Activated naive CD4-positive, alpha-beta T cell treated with anti-CD3 and anti-CD28 coated beads, Interleukin-2, amount 50 U/mL, for 16 hours (primary cell): Measurements from ENCODE around the gene ZBTB42.
"Not testable (repeated sequence)": the region's sequence is repeated elsewhere in the genome, so short reads cannot be mapped to it uniquely, and the experiment has no call there.

Experiments
- DNase-seq: peaks from one replicate; pipeline ENCODE4 v3.0.0-alpha.2; 2020

Gene ZBTB42

DNA sequence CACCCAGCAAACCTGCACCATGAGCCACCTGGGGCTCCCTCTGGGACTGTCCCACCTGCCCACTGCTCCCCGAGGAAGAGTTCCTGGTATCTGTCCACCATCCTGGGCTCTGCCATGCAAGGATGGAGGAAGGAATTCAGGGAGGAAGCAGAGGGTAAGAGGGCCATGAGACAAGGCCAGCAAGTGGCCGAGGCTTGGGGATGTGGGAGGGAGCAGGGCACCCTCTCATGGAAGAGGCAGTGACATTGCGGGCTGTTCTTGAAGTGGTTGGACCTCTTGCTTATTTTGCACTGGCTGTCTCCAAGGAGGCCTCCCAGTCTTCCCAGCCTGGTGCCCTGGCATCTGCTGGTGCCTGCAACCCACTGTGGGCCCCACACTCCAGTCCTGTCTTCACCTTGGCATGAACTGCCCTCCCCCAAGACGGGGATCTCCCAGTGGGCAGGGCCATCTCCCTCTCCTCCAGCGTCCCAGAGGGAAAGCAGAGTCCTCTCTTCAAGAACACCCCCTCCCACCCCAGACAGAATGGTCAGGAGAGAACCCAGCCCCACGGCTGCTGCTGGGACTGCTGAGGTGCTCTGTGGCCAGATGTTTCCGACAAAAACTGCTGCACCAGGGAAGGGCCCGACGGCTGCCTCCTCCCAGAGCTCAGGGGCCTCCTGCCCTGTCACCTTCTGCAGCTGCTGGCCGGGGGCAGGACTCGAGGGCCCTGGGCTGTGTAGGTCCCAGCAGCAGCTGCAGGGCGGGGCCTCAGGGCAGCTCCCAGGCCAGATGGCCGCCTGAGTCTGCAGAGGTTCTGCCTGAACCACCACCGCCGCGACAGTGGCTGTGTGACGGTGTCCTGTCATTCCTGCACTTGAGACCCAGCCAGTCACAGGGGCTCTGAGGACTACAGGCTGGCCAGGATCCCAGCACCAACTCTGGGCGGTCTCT lies 3.5 kb upstream of the ZBTB42 start:
- no peak for DNase-seq

DNA sequence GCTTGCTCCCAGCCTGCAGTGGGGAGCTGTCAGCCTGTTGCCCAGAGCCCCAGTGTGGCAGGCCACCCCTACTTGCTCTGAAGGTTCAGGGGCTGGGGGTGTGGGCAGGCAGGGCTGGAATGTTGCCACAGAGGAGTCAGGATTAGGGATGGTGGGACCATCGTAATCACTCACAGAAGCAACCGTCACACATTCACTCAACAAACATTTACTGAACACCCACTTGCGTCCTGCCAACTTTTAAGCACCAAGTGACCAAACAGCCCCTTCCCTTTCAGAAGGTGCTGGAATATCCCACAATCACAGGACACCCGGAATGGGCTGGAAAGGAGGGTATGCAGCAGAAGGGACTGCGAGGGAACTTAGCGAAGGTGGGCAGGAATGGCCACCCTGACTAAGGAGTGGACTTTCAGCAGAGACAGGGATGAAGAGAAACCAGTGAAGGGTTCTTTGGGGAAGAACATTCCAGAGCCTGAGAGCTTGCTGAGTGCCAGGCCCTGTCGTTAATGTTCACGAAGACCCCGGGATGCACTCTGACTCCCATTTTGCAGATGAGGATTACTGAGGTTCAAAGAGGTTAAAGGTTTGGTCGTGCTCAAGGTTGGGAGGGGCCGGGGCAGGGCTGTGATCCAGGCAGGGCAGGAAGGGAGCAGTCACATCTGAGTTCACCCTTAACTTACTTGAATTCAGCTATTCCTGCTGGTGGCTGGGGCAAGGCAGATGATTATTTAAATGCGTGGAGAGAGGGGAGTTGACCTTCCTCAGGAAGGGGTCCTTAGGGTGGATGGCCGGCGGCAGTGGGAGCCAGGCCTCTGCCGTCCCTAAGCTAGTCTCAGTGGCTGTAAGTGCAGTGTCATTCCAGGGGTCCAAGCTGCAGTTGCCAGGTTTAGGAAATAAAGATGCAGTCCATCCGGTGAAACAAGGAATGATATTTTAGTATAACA lies 2.3 kb upstream of the ZBTB42 start:
- no peak for DNase-seq

DNA sequence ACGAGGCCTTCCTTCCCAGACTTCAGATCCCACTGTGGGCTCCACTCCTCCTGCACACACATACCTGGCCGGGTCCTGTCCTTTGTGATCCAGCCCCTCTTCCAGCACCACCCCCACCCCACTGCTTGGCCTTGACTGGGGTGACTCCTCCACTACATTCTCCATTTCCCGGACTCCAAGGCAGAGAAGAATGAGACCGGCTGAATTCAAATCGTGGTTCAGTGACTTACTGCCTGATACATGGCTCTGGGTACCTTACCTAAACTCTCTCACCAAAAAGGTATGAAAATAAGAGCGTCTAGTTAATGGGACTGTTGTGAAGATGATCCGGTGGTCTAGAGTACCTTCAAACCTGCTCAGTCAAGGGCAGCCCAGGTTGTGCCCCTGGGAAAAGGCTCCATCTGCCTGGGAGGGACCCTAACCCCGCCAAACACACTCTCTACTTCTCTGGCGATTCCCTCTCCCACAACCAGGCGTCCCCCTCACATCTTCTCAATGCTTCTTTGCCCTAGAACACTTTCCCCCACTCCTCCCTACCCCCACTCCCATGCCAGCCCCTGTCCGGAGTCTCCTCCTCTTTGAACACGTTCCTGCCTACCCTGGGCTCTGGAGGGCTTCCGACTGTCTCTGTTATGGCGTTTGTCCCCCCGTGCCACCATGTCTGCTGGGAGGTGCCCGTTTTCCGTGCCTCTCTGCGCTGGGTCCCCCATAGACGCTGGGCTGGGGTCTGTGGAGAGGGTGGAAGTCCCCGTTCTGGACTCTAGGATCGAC lies 1.5 kb upstream of the ZBTB42 start:
- no peak for DNase-seq

DNA sequence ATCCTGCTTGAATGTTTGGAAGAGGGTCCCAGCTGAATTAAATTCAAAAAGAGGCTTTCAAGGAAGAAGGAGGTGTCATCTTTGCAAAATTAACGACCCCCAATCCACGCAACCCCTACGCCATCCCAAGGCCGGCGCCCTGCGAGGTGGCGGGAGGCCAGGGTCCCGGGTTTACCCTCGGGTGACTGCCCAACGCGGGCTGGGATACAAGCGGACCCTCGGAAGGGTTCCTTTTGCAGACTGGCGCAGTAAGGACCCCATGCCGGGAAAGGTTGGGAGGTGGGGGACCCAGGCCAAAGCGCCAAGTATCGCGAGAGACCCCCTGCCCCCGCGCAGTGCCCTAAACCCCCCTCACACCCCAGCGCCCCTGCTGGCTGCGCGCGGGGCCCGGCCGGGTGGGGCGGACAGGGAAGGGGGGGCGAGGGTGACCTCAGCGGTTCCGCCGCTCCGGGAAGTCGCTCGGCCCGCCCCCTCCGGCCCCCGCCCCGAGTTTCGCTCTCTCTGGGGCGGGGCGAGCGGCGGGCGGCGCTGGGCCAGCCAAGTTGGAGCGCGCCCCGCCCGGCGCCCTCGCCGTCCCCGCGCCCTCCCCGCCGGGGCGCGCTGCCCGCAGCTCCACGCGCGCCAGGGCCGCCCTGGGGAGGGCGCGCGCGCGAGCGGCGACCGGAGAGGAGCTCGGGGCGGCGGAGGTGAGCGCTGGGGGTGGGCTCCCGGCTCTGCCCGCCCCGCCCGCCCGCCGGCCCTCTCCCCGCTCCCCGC lies 708 bp upstream of the ZBTB42 start:
- peak; percentile 79 for DNase-seq

DNA sequence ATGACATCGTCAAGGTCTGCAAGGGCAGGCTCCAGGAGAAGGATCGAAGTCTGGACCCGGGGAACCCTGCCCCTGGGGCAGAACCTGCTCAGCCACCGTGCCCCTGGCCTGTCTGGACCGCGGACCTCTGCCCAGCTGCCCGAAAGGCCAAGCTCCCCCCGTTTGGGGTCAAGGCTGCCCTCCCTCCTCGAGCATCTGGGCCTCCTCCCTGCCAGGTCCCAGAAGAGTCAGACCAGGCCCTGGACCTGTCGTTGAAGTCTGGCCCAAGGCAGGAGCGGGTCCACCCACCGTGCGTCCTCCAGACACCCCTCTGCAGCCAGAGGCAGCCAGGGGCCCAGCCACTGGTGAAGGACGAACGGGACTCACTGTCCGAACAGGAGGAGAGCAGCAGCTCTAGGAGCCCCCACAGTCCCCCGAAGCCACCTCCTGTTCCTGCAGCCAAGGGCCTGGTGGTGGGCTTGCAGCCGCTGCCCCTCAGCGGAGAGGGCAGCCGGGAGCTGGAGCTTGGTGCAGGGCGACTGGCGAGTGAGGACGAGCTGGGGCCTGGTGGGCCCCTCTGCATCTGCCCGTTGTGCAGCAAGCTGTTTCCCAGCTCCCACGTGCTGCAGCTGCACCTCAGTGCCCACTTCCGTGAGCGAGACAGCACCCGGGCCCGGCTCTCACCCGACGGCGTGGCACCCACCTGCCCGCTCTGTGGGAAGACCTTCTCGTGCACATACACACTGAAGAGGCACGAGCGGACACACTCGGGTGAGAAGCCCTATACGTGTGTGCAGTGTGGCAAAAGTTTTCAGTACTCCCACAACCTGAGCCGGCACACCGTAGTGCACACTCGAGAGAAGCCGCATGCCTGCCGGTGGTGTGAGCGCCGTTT lies 856 bp downstream of the ZBTB42 start:
- DNase-seq: no peak

DNA sequence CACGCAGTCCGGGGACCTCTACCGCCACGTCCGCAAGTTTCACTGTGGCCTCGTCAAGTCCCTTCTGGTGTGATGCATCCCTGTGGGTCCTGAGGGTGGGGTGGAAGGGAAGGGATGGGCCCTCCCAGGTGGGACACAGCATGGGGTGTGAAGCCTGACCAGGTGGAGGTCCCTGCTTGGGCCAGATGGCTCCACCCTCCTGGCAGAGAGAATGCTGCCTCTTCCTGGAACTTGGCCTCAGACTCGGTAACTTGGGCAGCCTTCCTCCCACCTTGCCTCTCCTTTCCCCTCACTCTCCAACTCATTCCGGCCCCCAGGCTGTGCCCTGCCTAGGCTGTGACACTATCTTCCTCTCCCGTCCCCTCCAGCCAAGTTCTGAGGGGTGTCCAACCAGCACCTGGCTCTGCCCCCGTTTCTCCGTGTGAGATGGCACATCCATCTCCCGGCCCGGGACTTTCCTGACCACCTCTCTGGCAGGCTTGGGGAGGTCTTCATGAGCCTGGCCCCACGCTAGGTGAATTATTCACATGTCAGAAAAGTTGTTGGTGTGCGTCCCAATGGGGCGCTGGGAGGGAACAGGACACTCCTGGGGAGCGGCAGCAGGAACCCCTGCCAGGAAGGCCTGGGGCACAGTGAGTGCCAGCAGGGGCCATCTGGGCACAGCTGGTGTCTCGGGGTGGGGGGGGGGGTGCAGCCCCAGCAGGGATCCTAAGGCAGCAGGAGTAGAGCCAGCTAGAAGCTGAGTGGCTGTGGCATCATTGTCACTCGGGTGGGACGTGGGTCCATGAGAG lies 1.7 kb downstream of the ZBTB42 start:
- no peak for DNase-seq

DNA sequence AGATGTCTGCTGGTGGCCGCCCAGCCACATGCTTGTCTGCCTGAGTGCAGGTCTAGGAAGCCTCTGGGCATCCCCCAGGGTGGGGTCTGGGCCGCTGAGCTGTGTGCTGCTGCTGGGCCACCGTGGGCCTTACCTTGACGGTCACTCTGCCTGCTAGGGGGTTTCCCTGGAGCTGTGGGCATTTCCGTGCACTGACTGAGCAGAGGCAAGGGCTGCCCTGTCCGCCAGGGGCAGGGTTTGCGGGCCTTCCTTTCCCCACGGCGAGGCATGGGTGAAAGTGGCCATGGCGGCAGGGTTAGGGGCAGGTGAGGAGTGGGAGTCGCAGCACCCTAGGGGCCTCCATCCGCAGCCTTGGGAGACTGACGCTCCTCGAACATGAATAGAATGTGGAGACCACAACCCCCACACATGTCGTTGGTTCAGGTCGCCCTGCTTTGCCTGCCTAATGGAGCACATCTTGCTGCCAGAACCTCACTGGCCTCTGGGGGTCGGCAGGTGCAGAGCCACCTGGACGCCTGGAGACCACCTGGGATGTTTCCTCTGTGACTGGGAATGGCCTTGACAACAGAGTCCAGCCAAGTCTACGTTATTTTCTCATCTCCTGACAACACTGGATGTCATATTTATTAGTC lies 2.5 kb downstream of the ZBTB42 start:
- no peak for DNase-seq

DNA sequence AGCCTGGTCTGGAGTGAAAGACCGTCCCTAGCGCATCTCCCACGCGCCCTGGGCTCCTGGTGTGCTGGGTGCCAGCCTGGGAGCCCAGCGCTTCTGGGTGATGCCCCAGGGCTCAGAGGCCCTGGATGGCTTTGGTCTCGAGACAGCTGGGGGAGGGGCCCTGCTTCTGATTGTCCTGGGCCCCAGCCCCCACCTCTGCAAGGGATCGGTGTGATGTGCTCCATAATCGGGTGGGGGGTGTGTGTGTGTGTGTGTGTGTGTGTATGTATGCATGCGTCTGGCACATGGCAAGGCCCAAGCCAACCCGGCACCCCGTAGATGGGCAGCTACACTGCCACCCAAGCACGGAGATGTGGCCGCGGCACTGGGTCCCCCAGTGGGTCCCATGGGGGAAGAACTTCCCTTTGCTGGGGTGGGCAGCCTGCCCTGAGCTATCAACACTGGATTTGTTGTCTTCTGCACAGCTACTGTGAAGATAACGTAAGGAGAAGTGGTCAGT lies 3.1 kb downstream of the ZBTB42 start:
- DNase-seq: no peak

DNA sequence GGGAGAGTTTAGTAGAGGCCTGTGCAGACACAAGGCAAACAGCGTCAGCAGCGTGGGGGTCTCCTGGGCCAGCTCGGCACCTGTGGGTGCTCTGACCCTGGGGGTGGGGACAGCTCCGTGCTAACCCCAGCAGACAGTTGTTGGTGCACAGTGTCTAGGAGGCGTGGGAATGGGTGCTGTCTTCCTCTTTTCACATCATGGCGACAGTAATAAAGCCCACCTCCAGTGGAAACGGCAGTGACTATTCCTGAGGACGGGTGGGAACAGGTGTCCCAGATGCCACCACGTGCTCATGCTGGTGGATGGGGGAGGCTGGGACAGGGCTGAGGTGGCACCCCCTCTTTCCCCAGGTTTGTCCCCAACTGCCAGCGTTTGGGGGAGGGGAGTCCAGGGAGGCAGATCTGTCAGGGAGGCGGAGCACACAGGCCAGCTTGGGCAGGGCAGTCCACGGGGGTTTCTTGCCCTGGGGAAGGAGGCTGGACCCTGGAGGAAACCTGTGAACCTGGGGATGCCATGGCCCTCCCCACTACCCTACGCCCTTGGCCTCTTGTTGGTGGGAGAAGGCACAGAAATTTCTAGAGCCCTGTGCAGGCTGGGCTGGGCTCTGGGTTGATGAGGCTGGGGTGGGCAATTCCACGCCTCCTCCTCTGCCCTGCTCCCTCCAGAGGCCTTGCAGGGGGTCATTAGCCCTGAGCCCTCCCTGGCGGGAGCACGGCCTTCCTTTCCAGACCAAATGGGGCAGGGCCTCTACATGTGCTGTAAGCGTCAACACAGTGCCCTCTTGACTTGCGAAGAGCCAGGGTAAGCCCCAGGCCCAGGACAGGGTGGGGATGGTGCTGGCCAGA lies 3.8 kb downstream of the ZBTB42 start:
- no peak for DNase-seq

DNA sequence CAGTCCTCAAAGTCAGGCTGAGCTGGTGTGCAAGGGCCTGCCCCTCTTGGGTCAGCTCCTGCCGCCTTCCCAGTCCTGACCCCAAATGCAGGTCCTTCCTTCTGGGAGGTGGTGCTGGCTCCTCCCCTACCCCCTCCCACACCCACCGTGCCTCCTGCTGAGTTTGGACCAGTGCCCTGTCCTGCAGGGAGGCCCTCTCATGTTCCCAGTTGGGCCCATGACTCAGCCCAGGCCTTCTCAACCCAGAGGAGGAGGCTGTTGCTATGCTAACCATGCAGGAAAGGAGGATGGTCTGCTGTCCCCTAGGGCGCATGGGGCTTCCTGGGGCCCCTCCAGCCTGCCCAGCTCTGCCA lies 4.4 kb downstream of the ZBTB42 start:
- DNase-seq: no peak

DNA sequence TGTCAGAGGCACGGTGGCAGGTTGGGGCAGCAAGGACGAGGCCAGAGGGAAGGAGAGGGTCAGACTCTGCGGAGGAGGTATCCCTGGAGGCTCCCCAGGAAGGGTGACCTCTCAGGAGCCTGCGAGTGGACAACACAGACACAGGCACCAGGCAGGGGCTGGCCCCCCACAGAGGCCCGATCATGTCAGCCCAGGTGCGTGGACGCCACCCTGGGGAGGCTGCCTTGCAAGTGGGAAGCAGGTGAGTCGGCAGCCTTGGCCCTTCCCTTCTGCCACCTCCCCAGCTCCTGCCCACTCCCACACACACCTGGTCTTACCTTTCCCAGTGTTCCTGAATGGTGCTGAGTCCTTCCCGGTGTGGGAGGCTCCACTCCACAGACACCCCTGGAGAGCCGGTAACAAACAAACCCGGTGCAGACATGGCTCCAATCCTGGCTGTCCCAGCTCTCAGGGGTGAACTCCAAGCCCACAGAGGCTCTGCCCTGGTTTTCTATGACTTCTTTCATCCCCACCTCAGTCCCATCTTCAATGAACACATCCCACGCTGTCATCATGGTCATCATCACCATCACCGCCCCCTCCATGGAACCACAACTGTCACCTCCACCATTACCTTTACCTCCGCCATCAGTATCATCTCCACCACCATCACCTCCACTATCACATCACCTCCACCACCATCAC lies 5.2 kb downstream of the ZBTB42 start:
- no peak for DNase-seq

DNA sequence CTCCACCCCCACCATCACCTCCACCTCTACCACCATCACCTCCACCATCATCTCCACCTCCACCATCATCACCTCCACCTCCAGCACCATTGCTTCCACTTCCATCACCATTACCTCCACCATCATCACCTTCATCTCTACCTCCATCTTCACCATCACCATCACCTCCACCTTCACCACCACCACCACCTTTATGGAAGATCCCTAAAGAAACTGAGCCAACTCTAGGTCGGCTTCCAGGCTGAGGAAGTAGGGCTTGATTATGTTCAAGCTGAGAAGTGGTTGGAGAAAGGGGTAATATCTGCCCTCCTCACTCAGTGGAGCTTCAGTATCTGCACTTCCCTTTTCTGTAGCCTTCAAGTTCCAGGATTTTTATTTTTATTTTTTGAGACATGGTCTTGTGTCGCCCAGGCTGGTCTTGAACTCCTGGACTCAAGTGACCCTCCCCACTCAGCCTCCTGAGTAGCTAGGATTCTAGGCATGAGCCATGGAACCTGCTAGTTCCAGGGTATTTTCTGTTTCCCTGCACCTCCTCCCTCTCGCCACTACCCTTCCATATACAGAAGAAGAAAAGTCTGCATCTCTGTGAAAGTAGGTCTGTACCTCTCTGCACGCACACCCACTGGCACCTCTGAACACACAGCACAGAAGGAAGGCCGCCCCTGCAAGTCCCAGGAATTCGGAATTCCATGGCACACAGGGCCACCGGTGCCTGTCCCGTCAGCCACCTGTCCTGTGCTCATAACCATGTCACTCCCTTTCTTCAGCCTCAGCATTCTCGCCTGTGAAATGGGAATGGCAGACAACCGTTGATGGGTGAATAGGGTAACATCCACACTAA lies 5.9 kb downstream of the ZBTB42 start:
- DNase-seq: no peak

DNA sequence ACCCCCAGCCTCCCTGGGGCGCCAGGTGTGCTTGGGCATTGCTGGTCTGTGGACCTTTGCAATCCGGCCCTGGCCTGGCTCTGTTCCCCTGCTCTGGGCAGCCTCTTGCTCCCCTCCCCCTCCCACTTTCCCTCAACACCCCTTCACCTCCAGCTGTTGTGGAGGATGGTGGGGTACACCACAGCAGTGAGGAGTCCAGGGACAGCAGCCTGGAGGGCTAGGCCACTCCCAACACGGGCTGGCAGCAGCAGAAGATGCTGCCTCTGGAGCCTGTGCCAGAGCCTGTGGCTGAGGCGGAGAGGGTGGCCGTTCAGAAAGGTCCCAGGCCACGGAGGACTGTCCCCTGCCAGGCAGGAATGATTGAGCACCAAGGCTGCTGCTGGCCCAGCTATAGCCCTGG lies 7.6 kb downstream of the ZBTB42 start:
- no peak for DNase-seq

DNA sequence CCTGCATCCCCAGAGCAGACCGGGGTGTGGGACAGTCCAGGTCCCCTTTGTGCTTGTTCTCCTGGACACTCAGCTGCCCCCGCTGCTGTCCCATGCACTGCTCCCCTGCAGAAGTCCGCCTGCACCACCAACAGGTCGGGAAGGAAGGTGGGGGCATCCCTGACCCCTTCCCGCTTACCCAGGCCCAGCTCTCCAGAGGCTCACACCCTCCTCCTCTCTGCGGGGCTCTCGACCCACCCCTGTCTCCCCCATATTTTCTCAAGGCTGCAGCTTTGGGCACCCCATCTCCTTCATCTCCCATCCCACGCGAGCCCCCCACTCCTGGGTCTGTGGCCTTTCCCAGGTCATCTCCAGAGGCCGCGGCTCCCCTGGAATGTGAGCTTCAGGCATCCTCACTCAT lies 9.4 kb downstream of the ZBTB42 start:
- no peak for DNase-seq

DNA sequence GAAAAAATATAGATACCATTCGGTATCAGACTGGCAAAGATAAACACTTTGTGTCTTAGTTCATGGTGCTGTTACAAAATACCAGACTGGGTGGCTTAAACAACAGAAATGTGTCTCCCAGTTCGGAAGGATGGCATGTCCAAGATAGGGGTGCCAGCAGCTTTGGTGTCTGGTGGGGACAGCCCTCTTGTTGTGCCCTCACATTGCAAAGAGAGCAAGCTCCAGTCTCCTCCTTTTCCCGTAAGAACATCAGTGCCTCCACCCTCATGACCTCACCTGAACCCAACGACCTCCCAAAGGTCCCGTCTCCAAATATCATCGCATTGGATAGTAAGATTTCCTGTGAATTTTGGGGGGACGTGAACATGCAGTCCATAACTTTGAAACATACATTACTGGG lies 12.4 kb downstream of the ZBTB42 start:
- no peak for DNase-seq

DNA sequence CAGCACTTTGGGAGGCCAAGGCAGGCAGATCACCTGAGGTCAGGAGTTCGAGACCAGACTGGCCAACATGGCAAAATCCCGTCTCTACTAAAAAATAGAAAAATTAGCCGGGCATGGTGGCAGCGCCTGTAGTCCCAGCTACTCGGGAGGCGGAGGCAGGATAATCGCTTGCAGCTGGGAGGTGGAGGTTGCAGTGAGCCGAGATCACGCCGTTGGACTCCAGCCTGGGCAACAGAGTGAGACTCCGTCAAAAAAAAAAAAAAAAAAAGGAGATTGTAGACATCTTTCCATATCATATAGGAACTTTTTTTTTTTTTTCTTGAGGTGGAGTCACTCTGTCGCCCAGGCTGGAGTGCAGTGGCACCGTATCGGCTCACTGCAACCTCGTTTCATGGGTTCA lies 13.8 kb downstream of the ZBTB42 start:
- not testable (repeated sequence) for DNase-seq

DNA sequence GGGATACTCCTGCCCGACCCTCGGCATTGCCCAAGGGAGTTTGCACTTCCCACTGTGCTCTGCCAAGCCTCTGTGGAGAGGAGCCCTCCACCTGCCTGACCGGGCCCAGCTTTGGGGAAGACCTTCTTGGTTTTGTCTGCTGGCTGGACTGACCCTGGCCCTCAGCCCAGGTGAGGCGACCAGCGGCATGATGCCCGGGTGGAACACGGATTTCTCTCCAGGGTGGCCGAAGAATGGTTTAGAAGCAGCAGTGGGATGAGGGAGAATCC lies 15.6 kb downstream of the ZBTB42 start:
- DNase-seq: no peak
